Omental fat pad (tissue), 4 donors: ENCODE data around the gene UNC80. TPM values are rescaled to one million over a fixed set of nuclear protein-coding genes. Genes with fewer than 3 reads are reported as not detected.

Source experiments
- ATAC-seq: fragments of 150-250 bp; one replicate; pipeline ENCODE4 v1.9.1; 2016; ENCODE audit warnings: mild to moderate bottlenecking, moderate library complexity; ENCODE audit not compliant: low FRiP score
- DNase-seq: peaks from one replicate; pipeline ENCODE4 v3.0.0-alpha.2; 2019; ENCODE audit warnings: low spot score
- CTCF ChIP-seq, 3 donors: fragments of 450-650 bp; IDR thresholded peaks; one replicate each; pipeline ENCODE4 v1.5.1; 2016 to 2017; ENCODE audit warnings: antibody characterized with exemption in 3 of 3, mild to moderate bottlenecking in 3 of 3, moderate library complexity in 2 of 3
- total RNA-seq, 4 donors: library from RNA; depleted of rRNA; stranded (reverse); fragments of >200 nt; gene quantifications; one replicate each; pipeline ENCODE4 v1.1.0, GENCODE V29; 2016

Gene UNC80
- total RNA-seq, 4 donors from 2014 or later: not detected

DNA sequence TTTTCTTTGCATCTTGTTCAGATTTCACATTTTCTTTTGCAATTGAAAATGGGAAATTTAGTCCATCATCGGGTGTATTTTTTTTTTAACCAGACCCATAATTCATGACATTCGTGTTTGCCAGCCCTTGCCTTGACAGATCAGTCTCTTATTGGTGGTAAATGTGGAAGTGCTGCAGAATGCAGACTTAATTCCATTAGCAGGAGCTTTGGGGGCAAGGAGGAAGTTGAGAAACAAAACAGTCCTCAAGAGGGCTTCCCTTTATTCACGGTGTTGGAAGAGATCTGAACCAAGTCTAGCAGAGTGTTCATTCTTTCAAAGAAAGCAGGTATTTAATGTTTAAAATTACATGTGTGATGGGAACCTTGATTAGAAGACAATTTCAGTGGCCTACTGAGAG, 214.2 kb downstream of the UNC80 start:
- DNase-seq (no peak), ATAC-seq (no peak)
- no peak for TF ChIP-seq CTCF (IDR thresholded peaks at IDR 0.05)

GRCh38 chr2:209986415-209986814, 214.8 kb downstream of the UNC80 start:
- DNase-seq (no peak), ATAC-seq (no peak)
- no peak for TF ChIP-seq CTCF (IDR thresholded peaks at IDR 0.05)

GRCh38 chr2:209988010-209988409, 216.4 kb downstream of the UNC80 start:
- TF ChIP-seq CTCF (IDR thresholded peaks at IDR 0.05): no peak
- DNase-seq: no peak
- ATAC-seq: no peak

- DNase-seq (no peak), ATAC-seq (no peak)
- TF ChIP-seq CTCF (IDR thresholded peaks at IDR 0.05): no peak
These were observed 219.2 kb downstream of the UNC80 start for GRCh38 chr2:209990838-209991237.

DNA sequence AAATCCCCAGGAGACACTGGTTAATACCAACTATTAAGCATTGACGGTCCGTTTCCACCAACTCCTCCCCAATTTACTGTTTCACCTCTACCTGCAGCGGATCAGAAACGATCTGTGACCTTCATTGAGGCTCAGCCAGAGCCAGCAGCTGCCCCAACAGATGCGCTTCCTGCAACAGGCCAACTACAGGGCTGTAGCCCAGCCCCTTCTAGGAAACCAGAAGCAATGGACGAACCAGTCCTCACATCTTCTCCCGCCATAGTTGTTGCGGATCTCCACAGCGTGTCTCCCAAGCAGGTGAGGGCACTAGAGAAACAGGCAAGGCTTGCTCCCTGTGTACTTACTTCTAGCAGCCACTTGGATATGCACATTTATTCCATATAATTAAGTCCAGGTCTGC, 222.3 kb downstream of the UNC80 start:
- ATAC-seq: no peak
- TF ChIP-seq CTCF (IDR thresholded peaks at IDR 0.05): no peak

DNA sequence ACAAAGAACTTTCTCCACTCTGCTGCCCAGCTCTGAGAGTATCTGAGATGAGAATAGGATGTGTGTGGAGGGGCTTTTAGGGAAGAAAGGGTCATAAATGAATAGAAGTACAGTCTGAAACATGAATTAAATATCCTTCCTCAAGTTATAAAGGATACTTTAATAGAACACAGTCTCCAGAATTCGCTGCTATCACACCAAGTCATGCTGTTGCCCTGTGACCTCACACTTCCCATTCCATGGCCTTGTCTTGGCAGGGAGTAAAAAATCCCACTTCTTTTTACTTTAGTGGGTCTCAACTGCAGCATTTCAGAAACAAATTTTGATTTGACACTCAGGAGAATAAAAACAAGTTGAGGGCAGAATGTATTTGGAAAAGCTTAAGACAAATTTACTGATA, 227.0 kb downstream of the UNC80 start:
- ATAC-seq (no peak), DNase-seq (no peak)
- TF ChIP-seq CTCF (IDR thresholded peaks at IDR 0.05): no peak

More for the DNA sequence above, 222.3 kb downstream of the UNC80 start:
- no peak for DNase-seq

- TF ChIP-seq CTCF (IDR thresholded peaks at IDR 0.05): no peak
- DNase-seq: no peak
- ATAC-seq: no peak
These were observed 229.1 kb downstream of the UNC80 start for GRCh38 chr2:210000464-210001324.
